GM10266 (cell line): Measurements from ENCODE around the gene MATK.

ENCODE experiments used
- DNase-seq: peaks from one replicate; pipeline ENCODE4 v3.0.0; 2012; ENCODE audit errors: extremely low spot score
- TF ChIP-seq, protein P1 (sequence below): IDR thresholded peaks from 2 replicates; pipeline ENCODE4 v1.5.1; 2012; ENCODE audit warnings: mild to moderate bottlenecking, low read depth; ENCODE audit not compliant: control insufficient read depth, insufficient read depth; ENCODE audit errors: missing control alignments

Gene MATK

DNA sequence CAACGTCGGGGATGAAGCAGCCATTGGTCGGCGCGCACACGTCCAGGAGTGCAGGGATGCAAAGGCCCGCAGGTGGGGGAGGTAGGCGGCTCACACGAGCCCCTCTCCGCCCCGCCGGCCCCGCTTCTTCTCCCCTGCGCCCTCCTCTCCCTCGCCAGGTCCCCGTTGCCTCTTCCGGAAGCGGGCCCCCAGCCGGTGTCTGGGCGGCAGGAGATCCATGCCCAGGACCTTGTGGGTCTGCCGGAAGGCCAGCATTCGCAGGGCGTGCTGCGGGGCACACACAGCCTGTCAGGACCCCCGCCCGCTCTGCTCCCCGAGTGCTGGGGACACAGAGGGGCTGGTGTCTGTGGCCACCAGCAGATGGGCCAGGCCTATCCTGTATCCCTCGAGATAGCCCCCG is 19.7 kb upstream of the MATK start:
- TF ChIP-seq, protein P1, sequence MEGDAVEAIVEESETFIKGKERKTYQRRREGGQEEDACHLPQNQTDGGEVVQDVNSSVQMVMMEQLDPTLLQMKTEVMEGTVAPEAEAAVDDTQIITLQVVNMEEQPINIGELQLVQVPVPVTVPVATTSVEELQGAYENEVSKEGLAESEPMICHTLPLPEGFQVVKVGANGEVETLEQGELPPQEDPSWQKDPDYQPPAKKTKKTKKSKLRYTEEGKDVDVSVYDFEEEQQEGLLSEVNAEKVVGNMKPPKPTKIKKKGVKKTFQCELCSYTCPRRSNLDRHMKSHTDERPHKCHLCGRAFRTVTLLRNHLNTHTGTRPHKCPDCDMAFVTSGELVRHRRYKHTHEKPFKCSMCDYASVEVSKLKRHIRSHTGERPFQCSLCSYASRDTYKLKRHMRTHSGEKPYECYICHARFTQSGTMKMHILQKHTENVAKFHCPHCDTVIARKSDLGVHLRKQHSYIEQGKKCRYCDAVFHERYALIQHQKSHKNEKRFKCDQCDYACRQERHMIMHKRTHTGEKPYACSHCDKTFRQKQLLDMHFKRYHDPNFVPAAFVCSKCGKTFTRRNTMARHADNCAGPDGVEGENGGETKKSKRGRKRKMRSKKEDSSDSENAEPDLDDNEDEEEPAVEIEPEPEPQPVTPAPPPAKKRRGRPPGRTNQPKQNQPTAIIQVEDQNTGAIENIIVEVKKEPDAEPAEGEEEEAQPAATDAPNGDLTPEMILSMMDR: no peak
- no peak for DNase-seq

- no peak for DNase-seq
- TF ChIP-seq, protein P1: no peak
These were observed 18.2 kb upstream of the MATK start for GRCh38 chr19:3804429-3804828.

- TF ChIP-seq, protein P1: no peak
- no peak for DNase-seq
These were observed 17.8 kb upstream of the MATK start for GRCh38 chr19:3803986-3804385.

DNA sequence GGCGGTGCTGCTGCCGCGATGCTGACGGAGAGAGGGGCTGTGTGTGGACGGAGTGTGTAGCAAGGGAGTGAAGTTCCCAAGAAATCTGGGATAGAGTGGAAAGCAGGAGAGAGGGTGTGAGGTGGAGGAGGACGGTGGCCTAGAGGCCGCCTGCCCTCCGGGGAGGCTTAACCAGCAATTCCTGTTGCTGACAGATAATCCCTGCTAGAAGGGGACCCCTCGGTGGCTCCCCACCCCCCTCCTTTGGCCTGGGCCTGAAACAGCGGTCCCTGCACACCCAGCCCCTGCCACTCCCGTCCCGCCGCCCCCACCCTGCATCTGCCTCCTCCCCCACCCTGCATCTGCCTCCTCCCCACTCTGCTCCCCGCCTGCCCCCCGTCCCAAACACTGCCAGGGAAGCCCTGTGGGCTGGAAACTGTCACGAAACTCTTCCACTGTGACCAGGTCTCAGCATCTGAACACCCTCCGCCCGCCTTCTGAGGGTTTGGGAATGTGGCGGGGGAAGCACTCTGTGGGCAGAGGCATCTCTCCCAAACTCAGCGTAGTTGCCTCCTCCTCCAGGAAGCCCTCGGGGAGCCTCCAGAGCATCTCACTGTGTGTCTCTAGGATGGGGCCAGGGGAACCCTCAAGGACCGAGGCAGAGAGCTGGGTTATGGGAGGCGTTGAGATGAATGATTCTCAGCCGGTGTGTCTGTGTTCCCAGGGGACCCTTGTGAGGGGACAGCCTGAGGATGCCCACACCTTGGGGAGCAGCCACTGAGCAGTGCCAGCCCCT is 17.1 kb upstream of the MATK start:
- no peak for DNase-seq
- TF ChIP-seq, protein P1: no peak

DNA sequence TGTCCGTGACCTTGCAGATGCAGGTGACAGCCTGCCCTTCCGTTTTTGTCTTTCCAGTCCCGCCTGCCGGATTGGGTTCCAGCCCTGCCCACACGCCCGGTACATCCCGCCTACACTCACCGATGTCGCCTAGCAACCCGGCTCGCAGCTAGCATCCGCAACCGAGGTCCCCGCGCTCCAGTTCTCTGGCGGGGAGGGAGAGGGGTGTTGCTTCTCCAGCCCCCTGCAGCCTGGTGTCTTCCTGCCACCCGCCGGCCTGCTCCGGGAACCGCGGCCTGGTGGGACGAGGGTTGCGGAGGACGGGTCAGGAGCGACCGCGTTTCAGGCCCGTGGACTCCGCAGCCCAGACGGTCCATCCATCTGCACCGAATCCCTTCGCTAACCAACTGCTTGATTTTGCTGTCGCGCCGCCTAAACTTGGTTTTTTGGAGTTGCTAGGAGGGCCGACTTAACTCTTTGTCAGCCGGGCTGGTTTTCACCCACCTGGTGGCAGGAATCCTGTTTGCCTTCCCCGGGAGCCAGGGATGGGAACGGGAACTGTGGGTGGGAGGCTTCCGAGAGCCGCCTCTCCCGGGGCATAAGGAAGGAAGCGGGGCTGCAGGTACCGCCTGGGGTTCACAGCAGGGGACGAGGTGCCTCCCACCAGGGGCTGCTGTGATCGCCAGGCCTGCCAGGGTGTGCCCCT is 15.4 kb upstream of the MATK start:
- no peak for DNase-seq
- TF ChIP-seq, protein P1: no peak

- no peak for DNase-seq
- TF ChIP-seq, protein P1: no peak
These were observed 14.8 kb upstream of the MATK start for GRCh38 chr19:3800996-3801395.

GRCh38 chr19:3798137-3798536 is 12.0 kb upstream of the MATK start:
- DNase-seq: no peak
- TF ChIP-seq, protein P1: no peak
